Smooth muscle cell (in vitro differentiated cells): ENCODE results near the gene UNC13B. TPM values are rescaled to one million over a fixed set of nuclear protein-coding genes. Genes with fewer than 3 reads are reported as not detected.
A peak's percentile ranks its signal among the peaks of the same experiment; 100 is the strongest.
"Not testable (repeated sequence)": the region's sequence is repeated elsewhere in the genome, so short reads cannot be mapped to it uniquely, and the experiment has no call there.

Experiments used
- DNase-seq: peaks from one replicate; lab custom pipeline; 2025; ENCODE audit not compliant: unreplicated experiment; lab: John Stamatoyannopoulos, UW
- H2AFZ ChIP-seq: fragments of 200-600 bp; sonication (generic); 2 replicates; pipeline ENCODE4 v1.6.0; 2016; ENCODE audit warnings: antibody characterized with exemption, low read depth, mild to moderate bottlenecking
- H3F3A ChIP-seq: fragments of 200-600 bp; sonication (generic); 2 replicates; pipeline ENCODE4 v1.6.0; 2017; ENCODE audit warnings: antibody characterized with exemption, low read depth
- H3K27ac ChIP-seq: fragments of 200-600 bp; sonication (generic); 2 replicates; pipeline ENCODE4 v1.5.1; 2016; ENCODE audit warnings: low read depth, mild to moderate bottlenecking
- H3K27me3 ChIP-seq: fragments of 200-600 bp; sonication (generic); 2 replicates; pipeline ENCODE4 v1.6.1; 2016; ENCODE audit warnings: low read depth, mild to moderate bottlenecking
- H3K36me3 ChIP-seq: fragments of 200-600 bp; sonication (generic); 2 replicates; pipeline ENCODE4 v1.5.1; 2016; ENCODE audit warnings: low read depth
- H3K4me1 ChIP-seq: fragments of 200-600 bp; sonication (generic); 2 replicates; pipeline ENCODE4 v1.5.1; 2016; ENCODE audit warnings: low read depth
- H3K4me2 ChIP-seq: fragments of 200-600 bp; sonication (generic); 2 replicates; pipeline ENCODE4 v1.6.0; 2016; ENCODE audit warnings: mild to moderate bottlenecking
- H3K4me3 ChIP-seq: fragments of 200-600 bp; sonication (generic); 2 replicates; pipeline ENCODE4 v1.5.1; 2016; ENCODE audit warnings: mild to moderate bottlenecking
- H3K79me2 ChIP-seq: fragments of 200-600 bp; sonication (generic); 2 replicates; pipeline ENCODE4 v1.6.0; 2016; ENCODE audit warnings: low read depth, mild to moderate bottlenecking
- H3K9ac ChIP-seq: fragments of 200-600 bp; sonication (generic); 2 replicates; pipeline ENCODE4 v1.6.0; 2016; ENCODE audit warnings: low read depth
- H3K9me3 ChIP-seq: fragments of 200-600 bp; sonication (generic); replicated peaks from 2 replicates; pipeline ENCODE4 v1.5.1; 2016; ENCODE audit warnings: low read depth
- H4K20me1 ChIP-seq: fragments of 200-600 bp; sonication (generic); 2 replicates; pipeline ENCODE4 v1.6.0; 2016; ENCODE audit warnings: low read depth
- WGBS: methylation state at CpG from one replicate; pipeline ENCODE4 v1.1.7; 2016; ENCODE audit warnings: low lambda C conversion rate; 5-methylcytosine and 5-hydroxymethylcytosine counted together
- polyA plus RNA-seq: library from polyadenylated mRNA; unstranded; fragments of >200 nt; fragmentation: Nextera tagmentation; extraction: Ambion mirVana; gene quantifications from 2 replicates; pipeline ENCODE4 v1.2.1, GENCODE V29; 2016
- total RNA-seq: library from RNA; depleted of rRNA; stranded (reverse); fragments of >200 nt; gene quantifications from 2 replicates; pipeline ENCODE4 v1.2.3, GENCODE V29; 2014
- TF ChIP-seq, protein P1 (sequence below): fragments of 200-600 bp; sonication (generic); IDR thresholded peaks from 2 replicates; pipeline ENCODE4 v1.5.1; 2017; ENCODE audit warnings: borderline replicate concordance, mild to moderate bottlenecking, antibody characterized with exemption; ENCODE audit not compliant: insufficient read depth, poor library complexity, severe bottlenecking

The UNC13B gene
- total and polyA plus RNA-seq, 2 experiments from 2014 or later, result 9.2 to 15.1 TPM

DNA sequence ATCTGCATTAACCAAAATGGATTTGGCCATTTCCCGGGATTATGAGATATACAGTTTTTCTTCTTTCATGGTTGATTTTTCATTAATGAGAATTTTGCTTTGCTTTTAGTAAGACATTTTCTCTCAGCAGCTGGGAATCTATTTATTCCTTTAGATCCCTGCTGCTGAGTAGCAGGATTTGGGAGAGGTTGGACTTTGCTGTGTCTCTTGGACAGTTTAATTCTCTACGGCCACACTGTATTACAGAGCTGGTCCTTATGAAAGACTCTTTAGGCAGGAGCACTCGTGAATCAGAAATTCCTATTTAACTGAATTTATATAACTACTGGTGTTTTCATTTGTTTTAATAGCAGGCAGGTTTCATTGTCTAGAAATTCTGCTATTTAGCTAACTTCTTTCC is 1.6 kb downstream of the UNC13B start:
- Histone ChIP-seq H2AFZ (no peak overlapping the region), H3K79me2 (peaks cover 4% of the 10 kb centered on the region), H3K27ac (no peak overlapping the region), H3K4me1 (peaks cover 11% of the 10 kb centered on the region), H4K20me1 (no peaks in the 10 kb centered on the region), H3K9me3 (no peaks in the 10 kb centered on the region), H3K4me2 (peak overlapping the region; percentile 85), H3K27me3 (no peaks in the 10 kb centered on the region), H3K36me3 (no peaks in the 10 kb centered on the region), H3K9ac (no peak overlapping the region), H3F3A (peaks cover 12% of the 10 kb centered on the region), H3K4me3 (peak overlapping the region; percentile 73)
- 85% methylated on average over 3 of the region's 3 CpGs for WGBS
- TF ChIP-seq, protein P1, sequence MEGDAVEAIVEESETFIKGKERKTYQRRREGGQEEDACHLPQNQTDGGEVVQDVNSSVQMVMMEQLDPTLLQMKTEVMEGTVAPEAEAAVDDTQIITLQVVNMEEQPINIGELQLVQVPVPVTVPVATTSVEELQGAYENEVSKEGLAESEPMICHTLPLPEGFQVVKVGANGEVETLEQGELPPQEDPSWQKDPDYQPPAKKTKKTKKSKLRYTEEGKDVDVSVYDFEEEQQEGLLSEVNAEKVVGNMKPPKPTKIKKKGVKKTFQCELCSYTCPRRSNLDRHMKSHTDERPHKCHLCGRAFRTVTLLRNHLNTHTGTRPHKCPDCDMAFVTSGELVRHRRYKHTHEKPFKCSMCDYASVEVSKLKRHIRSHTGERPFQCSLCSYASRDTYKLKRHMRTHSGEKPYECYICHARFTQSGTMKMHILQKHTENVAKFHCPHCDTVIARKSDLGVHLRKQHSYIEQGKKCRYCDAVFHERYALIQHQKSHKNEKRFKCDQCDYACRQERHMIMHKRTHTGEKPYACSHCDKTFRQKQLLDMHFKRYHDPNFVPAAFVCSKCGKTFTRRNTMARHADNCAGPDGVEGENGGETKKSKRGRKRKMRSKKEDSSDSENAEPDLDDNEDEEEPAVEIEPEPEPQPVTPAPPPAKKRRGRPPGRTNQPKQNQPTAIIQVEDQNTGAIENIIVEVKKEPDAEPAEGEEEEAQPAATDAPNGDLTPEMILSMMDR, result no peak
- no peak for DNase-seq

DNA sequence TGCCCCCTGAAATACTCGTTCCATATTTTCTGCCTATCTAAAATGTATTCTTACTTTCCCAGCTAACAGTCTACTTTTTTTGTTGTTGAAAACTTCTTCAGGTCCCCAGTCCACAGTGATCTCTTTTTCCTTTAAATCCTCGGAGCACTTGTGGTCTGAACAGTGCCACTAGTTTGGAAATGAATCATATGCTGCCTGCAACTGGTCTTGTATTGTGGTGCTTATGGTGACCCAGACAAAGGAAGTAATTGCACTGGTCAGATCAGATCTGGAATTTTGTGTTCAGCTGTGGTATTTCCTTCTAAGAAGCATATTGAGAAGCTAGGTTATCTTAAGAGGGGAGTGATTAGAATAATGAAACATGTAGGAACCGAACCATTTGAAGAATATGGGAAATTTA is 2.9 kb downstream of the UNC13B start:
- no peak for DNase-seq
- no peak overlapping the region for H3K9ac ChIP-seq
- H3F3A ChIP-seq, result peaks cover 12% of the 10 kb centered on the region
- no peaks in the 10 kb centered on the region for H3K9me3 ChIP-seq
- no peak overlapping the region for H2AFZ ChIP-seq
- H3K27me3 ChIP-seq, result no peaks in the 10 kb centered on the region
- no peak overlapping the region for H3K4me3 ChIP-seq
- H4K20me1 ChIP-seq, result no peaks in the 10 kb centered on the region
- TF ChIP-seq, protein P1, result no peak
- peak overlapping the region; percentile 32 for H3K4me2 ChIP-seq
- peaks cover 11% of the 10 kb centered on the region for H3K4me1 ChIP-seq
- peak overlapping the region; percentile 45 for H3K27ac ChIP-seq
- H3K79me2 ChIP-seq, result peaks cover 4% of the 10 kb centered on the region
- 55% methylated on average over 3 of the region's 3 CpGs for WGBS
- H3K36me3 ChIP-seq, result no peaks in the 10 kb centered on the region

DNA sequence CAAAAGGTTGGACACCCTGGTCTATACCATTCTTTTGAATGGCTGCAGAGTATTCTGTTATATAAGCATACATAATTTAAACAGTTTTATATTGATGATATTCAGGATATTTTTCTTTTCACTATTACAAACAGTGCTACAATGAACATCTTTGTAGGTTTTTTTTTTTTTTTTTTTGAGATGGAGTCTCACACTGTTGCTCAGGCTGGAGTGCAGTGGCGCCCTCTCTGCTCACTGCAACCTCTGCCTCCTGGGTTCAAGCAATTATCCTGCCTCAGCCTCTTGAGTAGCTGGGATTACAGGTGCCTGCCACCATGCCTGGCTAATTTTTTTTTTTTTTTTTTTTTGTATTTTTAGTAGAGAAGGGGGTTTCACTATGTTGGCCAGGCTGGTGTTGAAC is 5.6 kb downstream of the UNC13B start:
- H3K4me2 ChIP-seq, H3K36me3 ChIP-seq, H3K27me3 ChIP-seq, H3K27ac ChIP-seq, DNase-seq, H2AFZ ChIP-seq, H3K79me2 ChIP-seq, H3K9ac ChIP-seq, H3K9me3 ChIP-seq, H4K20me1 ChIP-seq, H3K4me3 ChIP-seq: not testable (repeated sequence)
- 92% methylated on average over 1 of the region's 1 CpG for WGBS
- peaks cover 12% of the 10 kb centered on the region for H3F3A ChIP-seq
- H3K4me1 ChIP-seq, result peaks cover 11% of the 10 kb centered on the region

DNA sequence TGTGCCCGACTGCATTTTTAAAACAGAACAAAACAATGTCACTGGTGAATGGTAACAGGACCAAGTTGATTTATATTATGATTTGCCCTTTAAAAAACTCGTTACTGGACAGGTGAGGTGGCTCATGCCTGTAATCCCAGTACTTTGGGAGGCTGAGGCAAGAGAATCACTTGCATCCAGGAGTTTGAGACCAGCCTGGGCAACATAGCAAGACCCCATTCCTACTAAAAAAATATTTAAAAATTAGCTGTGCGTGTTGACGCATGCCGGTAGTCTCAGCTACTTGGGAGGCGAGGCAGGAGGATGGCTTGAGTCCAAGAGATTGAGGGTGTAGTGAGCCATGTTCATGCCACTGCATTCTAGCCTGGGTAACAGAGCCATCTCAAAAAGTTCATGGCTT is 7.2 kb downstream of the UNC13B start:
- H3K36me3 ChIP-seq, result no peaks in the 10 kb centered on the region
- H3K4me3 ChIP-seq, result no peak overlapping the region
- H4K20me1 ChIP-seq, result no peaks in the 10 kb centered on the region
- no peaks in the 10 kb centered on the region for H3K27me3 ChIP-seq
- H3K9ac ChIP-seq, result no peak overlapping the region
- H2AFZ ChIP-seq, result no peak overlapping the region
- H3K4me1 ChIP-seq, result no peaks in the 10 kb centered on the region
- no peaks in the 10 kb centered on the region for H3K9me3 ChIP-seq
- H3K4me2 ChIP-seq, result no peak overlapping the region
- DNase-seq, result no peak
- WGBS, result 96% methylated on average over 6 of the region's 6 CpGs
- no peaks in the 10 kb centered on the region for H3K79me2 ChIP-seq
- H3F3A ChIP-seq, result peaks cover 8% of the 10 kb centered on the region
- TF ChIP-seq, protein P1, result no peak
- no peak overlapping the region for H3K27ac ChIP-seq
